Lower leg skin (tissue), 3 donors: Measurements from ENCODE around the gene MAP3K7.

Experiments used
- CTCF ChIP-seq, 3 donors: fragments of 450-650 bp; IDR thresholded peaks; one replicate each; pipeline ENCODE4 v1.5.1; 2016; ENCODE audit warnings: antibody characterized with exemption in 3 of 3, mild to moderate bottlenecking in 3 of 3, moderate library complexity in 2 of 3
- POLR2A ChIP-seq, 2 donors: fragments of 450-650 bp; IDR thresholded peaks; one replicate each; pipeline ENCODE4 v1.6.1; 2016 to 2017; ENCODE audit warnings: antibody characterized with exemption in 2 of 2, mild to moderate bottlenecking in 1 of 2, moderate library complexity in 1 of 2

- TF ChIP-seq CTCF (IDR thresholded peaks at IDR 0.05) (no peak), POLR2A (IDR thresholded peaks at IDR 0.05) (no peak)
Measured at GRCh38 chr6:90516074-90516660, 70.7 kb downstream of the MAP3K7 start.
